ENCODE measurements around the gene CARMIL3. TPM values are rescaled to one million over a fixed set of nuclear protein-coding genes. Genes with fewer than 3 reads are reported as not detected.

CARMIL3 gene
- total RNA-seq, 1 experiment from 2014 or later, result 0.66 TPM

- in situ Hi-C loops (cut with HindIII; ENCODE audit: low pct_unique_long_range_greater_than_20kb, low sequenced_read_pairs), result no loop called here
- DNase-seq (ENCODE audit: low read depth, low spot score), result no peak
Observed at GRCh38 chr14:24082411-24083080, 30.7 kb downstream of the CARMIL3 start.

- in situ Hi-C loops (cut with HindIII; ENCODE audit: low pct_unique_long_range_greater_than_20kb, low sequenced_read_pairs), result no loop called here
- no peak for DNase-seq (ENCODE audit: low read depth, low spot score)
Observed at GRCh38 chr14:24083462-24083861, 31.7 kb downstream of the CARMIL3 start.

- no peak for DNase-seq (ENCODE audit: low read depth, low spot score)
Observed at GRCh38 chr14:24084440-24084839, 32.6 kb downstream of the CARMIL3 start.

GRCh38 chr14:24085215-24085614 is 33.4 kb downstream of the CARMIL3 start:
- no peak for DNase-seq (ENCODE audit: low read depth, low spot score)
- in situ Hi-C loops (cut with HindIII; ENCODE audit: low pct_unique_long_range_greater_than_20kb, low sequenced_read_pairs), result no loop called here

More at GRCh38 chr14:24084440-24084839, 32.6 kb downstream of the CARMIL3 start:
- in situ Hi-C loops (cut with HindIII; ENCODE audit: low pct_unique_long_range_greater_than_20kb, low sequenced_read_pairs), result no loop called here

GRCh38 chr14:24086193-24086955 is 34.6 kb downstream of the CARMIL3 start:
- DNase-seq (ENCODE audit: low read depth, low spot score), result no peak
- in situ Hi-C loops (cut with HindIII; ENCODE audit: low pct_unique_long_range_greater_than_20kb, low sequenced_read_pairs), result no loop called here

- no peak for DNase-seq (ENCODE audit: low read depth, low spot score)
- in situ Hi-C loops (cut with HindIII; ENCODE audit: low pct_unique_long_range_greater_than_20kb, low sequenced_read_pairs), result no loop called here
Observed at GRCh38 chr14:24087004-24087403, 35.2 kb downstream of the CARMIL3 start.

- in situ Hi-C loops (cut with HindIII; ENCODE audit: low pct_unique_long_range_greater_than_20kb, low sequenced_read_pairs), result no loop called here
- DNase-seq (ENCODE audit: low read depth, low spot score), result no peak
Observed at GRCh38 chr14:24088095-24088494, 36.3 kb downstream of the CARMIL3 start.

GRCh38 chr14:24089890-24090289 is 38.1 kb downstream of the CARMIL3 start:
- no peak for DNase-seq (ENCODE audit: low read depth, low spot score)
- in situ Hi-C loops (cut with HindIII; ENCODE audit: low pct_unique_long_range_greater_than_20kb, low sequenced_read_pairs), result no loop called here

- DNase-seq (ENCODE audit: low read depth, low spot score), result no peak
- in situ Hi-C loops (cut with HindIII; ENCODE audit: low pct_unique_long_range_greater_than_20kb, low sequenced_read_pairs), result no loop called here
Observed at GRCh38 chr14:24092110-24092504, 40.3 kb downstream of the CARMIL3 start.

GRCh38 chr14:24092505-24093206 is 40.8 kb downstream of the CARMIL3 start:
- DNase-seq (ENCODE audit: low read depth, low spot score), result no peak
- in situ Hi-C loops (cut with HindIII; ENCODE audit: low pct_unique_long_range_greater_than_20kb, low sequenced_read_pairs), result no loop called here

- DNase-seq (ENCODE audit: low read depth, low spot score), result no peak
- in situ Hi-C loops (cut with HindIII; ENCODE audit: low pct_unique_long_range_greater_than_20kb, low sequenced_read_pairs), result no loop called here
Observed at GRCh38 chr14:24093207-24093900, 41.5 kb downstream of the CARMIL3 start.

- in situ Hi-C loops (cut with HindIII; ENCODE audit: low pct_unique_long_range_greater_than_20kb, low sequenced_read_pairs), result no loop called here
- peak; percentile 88 for DNase-seq (ENCODE audit: low read depth, low spot score)
Observed at GRCh38 chr14:24093901-24094840, 42.4 kb downstream of the CARMIL3 start, which contains the start of gene PCK2. PCK2 (plus strand) TSS chr14:24094311; CDS start chr14:24094406, 95 bp downstream.

- DNase-seq (ENCODE audit: low read depth, low spot score), result no peak
- in situ Hi-C loops (cut with HindIII; ENCODE audit: low pct_unique_long_range_greater_than_20kb, low sequenced_read_pairs), result no loop called here
Observed at GRCh38 chr14:24094841-24095270, 43.0 kb downstream of the CARMIL3 start.

- in situ Hi-C loops (cut with HindIII; ENCODE audit: low pct_unique_long_range_greater_than_20kb, low sequenced_read_pairs), result no loop called here
- DNase-seq (ENCODE audit: low read depth, low spot score), result peak; percentile 86
Observed at GRCh38 chr14:24095271-24096068, 43.7 kb downstream of the CARMIL3 start.

- in situ Hi-C loops (cut with HindIII; ENCODE audit: low pct_unique_long_range_greater_than_20kb, low sequenced_read_pairs), result no loop called here
- no peak for DNase-seq (ENCODE audit: low read depth, low spot score)
Observed at GRCh38 chr14:24096545-24097181, 44.9 kb downstream of the CARMIL3 start.
